B cell (primary cell): Measurements from ENCODE around the gene SCN1B. TPM values are rescaled to one million over a fixed set of nuclear protein-coding genes. Genes with fewer than 3 reads are reported as not detected.
A peak's percentile ranks its signal among the peaks of the same experiment; 100 is the strongest.

Source experiments
- ATAC-seq: fragments of 200-7000 bp; cut with Tn5 transposase; one replicate; pipeline ENCODE4 v1.10.0; 2021; ENCODE audit warnings: low read depth, mild to moderate bottlenecking, moderate number of reproducible peaks, moderate library complexity
- CTCF ChIA-PET: fragments of 350-600 bp; sonication (Branson Sonifier 250); formaldehyde crosslinking; loops from one replicate; lab custom pipeline; 2021; ENCODE audit warnings: antibody characterized with exemption, inconsistent platforms; lab: Charles Lee
- POLR2A ChIA-PET: fragments of 350-600 bp; sonication (Branson Sonifier 250); formaldehyde crosslinking; loops from one replicate; lab custom pipeline; 2021; ENCODE audit warnings: antibody characterized with exemption; lab: Charles Lee
- DNase-seq: peaks from one replicate; pipeline ENCODE4 v3.0.0; 2013
- H2AFZ ChIP-seq: 2 replicates; pipeline ENCODE4 v1.6.1; 2012; ENCODE audit warnings: mild to moderate bottlenecking, low read depth, low read length; ENCODE audit not compliant: insufficient read depth, poor library complexity, severe bottlenecking
- H3K27ac ChIP-seq, 2 donors: 1 replicate in 1 of 2; 2 replicates in 1 of 2; pipeline ENCODE4 v1.5.1; 2012 to 2013; ENCODE audit warnings: low read length in 2 of 2, mild to moderate bottlenecking in 2 of 2, moderate library complexity in 1 of 2
- H3K27me3 ChIP-seq, 4 experiments: fragments of 200-600 bp in 1 of 4; sonication (generic) in 1 of 4; replicated peaks in 1 of 4; 1 replicate in 2 of 4; 2 replicates in 2 of 4; pipeline versions ENCODE4 v1.6.1 to v1.7.0; 2013 to 2016; ENCODE audit warnings: low read length in 3 of 4, mild to moderate bottlenecking in 2 of 4, mixed read lengths in 1 of 4, moderate library complexity in 1 of 4; ENCODE audit not compliant: insufficient read depth in 4 of 4, control insufficient read depth in 3 of 4; ENCODE audit errors: control extremely low read depth in 1 of 4
- H3K36me3 ChIP-seq, 2 experiments: replicated peaks in 1 of 2; 1 replicate in 1 of 2; 2 replicates in 1 of 2; pipeline versions ENCODE4 v1.6.1 to v1.7.1; 2013; ENCODE audit warnings: low read length in 1 of 2; ENCODE audit not compliant: insufficient read depth in 2 of 2, control insufficient read depth in 1 of 2; ENCODE audit errors: control extremely low read depth in 1 of 2, extremely low read depth in 1 of 2
- H3K4me1 ChIP-seq, 2 donors: fragments of 200-600 bp in 1 of 2; sonication (generic) in 1 of 2; 1 replicate in 1 of 2; 2 replicates in 1 of 2; pipeline versions ENCODE4 v1.5.1 to v1.6.1; 2013 to 2017; ENCODE audit warnings: low read length in 2 of 2; ENCODE audit not compliant: control insufficient read depth in 2 of 2, insufficient read depth in 2 of 2
- H3K4me2 ChIP-seq: replicated peaks from 2 replicates; pipeline ENCODE3; 2012; ENCODE audit warnings: mild to moderate bottlenecking, low read depth, low read length; ENCODE audit not compliant: poor library complexity, severe bottlenecking
- H3K4me3 ChIP-seq, 5 experiments: fragments of 200-600 bp in 1 of 5; sonication (generic) in 1 of 5; 1 replicate in 3 of 5; 2 replicates in 2 of 5; pipeline versions ENCODE4 v1.5.1 to v1.7.0; 2011 to 2016; ENCODE audit warnings: low read length in 4 of 5, mild to moderate bottlenecking in 4 of 5, low read depth in 2 of 5, control low read depth in 1 of 5, moderate library complexity in 1 of 5; ENCODE audit not compliant: insufficient read depth in 1 of 5; ENCODE audit errors: control extremely low read depth in 1 of 5, extremely low read depth in 1 of 5
- H3K79me2 ChIP-seq: fragments of 200-600 bp; sonication (generic); one replicate; pipeline ENCODE4 v1.6.0; 2016; ENCODE audit warnings: low read length; ENCODE audit not compliant: control insufficient read depth, insufficient read depth
- H3K9ac ChIP-seq: fragments of 200-600 bp; sonication (generic); 2 replicates; pipeline ENCODE4 v1.6.1; 2017; ENCODE audit warnings: mild to moderate bottlenecking, low read length, moderate library complexity
- H3K9me3 ChIP-seq, 3 donors: one replicate each; pipeline versions ENCODE4 v1.6.1 to v1.7.1; 2013; ENCODE audit warnings: low read length in 2 of 3; ENCODE audit not compliant: control insufficient read depth in 2 of 3, insufficient read depth in 1 of 3; ENCODE audit errors: control extremely low read depth in 1 of 3
- H4K20me1 ChIP-seq: 2 replicates; pipeline ENCODE4 v1.6.0; 2012; ENCODE audit warnings: mild to moderate bottlenecking, low read length; ENCODE audit not compliant: insufficient read depth, control insufficient read depth, poor library complexity, severe bottlenecking
- H3K27ac Mint-ChIP-seq: one replicate; pipeline ENCODE4 v1.8.0; 2021; ENCODE audit warnings: mixed read lengths
- H3K27me3 Mint-ChIP-seq: one replicate; pipeline ENCODE4 v1.8.0; 2021; ENCODE audit warnings: mixed read lengths
- H3K4me1 Mint-ChIP-seq: one replicate; pipeline ENCODE4 v1.8.0; 2021; ENCODE audit warnings: mixed read lengths
- H3K4me3 Mint-ChIP-seq: one replicate; pipeline ENCODE4 v1.8.0; 2021; ENCODE audit warnings: mixed read lengths
- H3K9me3 Mint-ChIP-seq: one replicate; pipeline ENCODE4 v1.8.0; 2022; ENCODE audit warnings: mixed read lengths; ENCODE audit not compliant: insufficient read depth
- EZH2 ChIP-seq: IDR thresholded peaks from 2 replicates; pipeline ENCODE4 v1.6.1; 2012; ENCODE audit warnings: borderline replicate concordance, low read depth, mild to moderate bottlenecking, moderate library complexity, low read length; ENCODE audit not compliant: insufficient read depth, poor library complexity, severe bottlenecking
- WGBS: methylation state at CpG from one replicate; pipeline ENCODE4 v1.1.5; 2013; ENCODE audit warnings: missing lambda C conversion rate; ENCODE audit not compliant: insufficient coverage; 5-methylcytosine and 5-hydroxymethylcytosine counted together
- intact Hi-C: fragments of 100-400 bp; cut with micrococcal nuclease; formaldehyde crosslinking; loops from one replicate; pipeline ENCODE4 v1.10.0; 2022
- polyA plus RNA-seq: library from polyadenylated mRNA; depleted of rRNA; stranded (reverse); fragments of >200 nt; gene quantifications from 2 replicates; pipeline ENCODE4 v1.2.3, GENCODE V29; 2012
- total RNA-seq, 2 donors: library from RNA; stranded (reverse); fragments of 120-200 nt in 1 of 2; gene quantifications; 1 replicate in 1 of 2; 2 replicates in 1 of 2; pipeline versions ENCODE4 v1.2.3 to v1.2.4, GENCODE V29; 2013 to 2022
- TF ChIP-seq, protein P1 (sequence below): fragments of 200-600 bp; IDR thresholded peaks from one replicate; pipeline ENCODE4 v1.8.0; 2022; ENCODE audit warnings: antibody characterized with exemption, mild to moderate bottlenecking

Gene SCN1B
- total and polyA plus RNA-seq, 2 donors (not counting 1 experiment from before 2014, with no cell fraction given) = 0.52 to 0.72 TPM

DNA sequence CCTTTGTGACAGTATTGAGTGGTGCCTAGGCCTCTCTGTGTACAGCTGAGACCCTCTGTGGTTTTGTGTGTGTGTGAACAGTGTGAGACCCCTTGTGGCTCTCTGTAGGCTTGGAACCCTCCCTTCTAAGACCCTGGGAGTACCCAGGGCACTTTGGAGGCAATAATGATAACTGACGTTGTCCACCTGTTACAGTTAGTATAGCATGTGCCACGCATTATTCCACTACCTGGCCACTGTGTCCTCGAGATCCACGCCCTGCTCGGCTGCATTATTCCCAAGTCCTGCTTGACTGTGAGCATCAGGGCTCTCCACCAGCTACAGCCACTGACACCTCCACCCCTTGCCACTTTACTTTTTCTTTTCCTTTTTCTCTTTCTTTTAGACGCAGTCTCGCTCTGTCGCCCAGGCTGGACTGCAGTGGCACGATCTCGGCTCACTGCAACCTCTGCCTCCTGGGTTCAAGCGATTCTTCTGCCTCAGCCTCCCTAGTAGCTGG, 28.2 kb upstream of the SCN1B start:
- peak overlapping the region; percentile 99 for H3K4me2 ChIP-seq
- 93% methylated on average over 10 of the region's 11 CpGs for WGBS
- ChIA-PET CTCF (interaction anchor here (5.0 kb wide), 1 partner anchor 11 kb away, joined by 32 read pairs; no protein-coding TSS in a partner anchor), POLR2A (no interaction called here)
- no peak overlapping the region for H2AFZ ChIP-seq
- peak overlapping the region in 1 of 5 experiments; percentile 28 for H3K4me3 ChIP-seq
- Mint-ChIP-seq H3K27ac (peak overlapping the region; percentile 85), H3K27me3 (no peaks in the 10 kb centered on the region), H3K9me3 (no peaks in the 10 kb centered on the region), H3K4me1 (peaks cover 56% of the 10 kb centered on the region), H3K4me3 (peak overlapping the region; percentile 93)
- peaks cover 59% of the 10 kb centered on the region for H3K79me2 ChIP-seq
- H4K20me1 ChIP-seq = peaks cover 39% of the 10 kb centered on the region
- peaks cover 47 to 61% of the 10 kb centered on the region in 2 donors for H3K4me1 ChIP-seq
- intact Hi-C loops = loop anchor here (5.0 kb wide), 1 partner anchor 270 kb away; the partner anchor contains the start of gene ZNF181
- H3K27ac ChIP-seq = peak overlapping the region in 1 of 2 donors; percentile 84
- H3K9me3 ChIP-seq = no peaks in the 10 kb centered on the region
- no peak for ATAC-seq
- H3K27me3 ChIP-seq = no peaks in the 10 kb centered on the region
- DNase-seq = no peak
- TF ChIP-seq EZH2 = no peak
- TF ChIP-seq, protein P1, sequence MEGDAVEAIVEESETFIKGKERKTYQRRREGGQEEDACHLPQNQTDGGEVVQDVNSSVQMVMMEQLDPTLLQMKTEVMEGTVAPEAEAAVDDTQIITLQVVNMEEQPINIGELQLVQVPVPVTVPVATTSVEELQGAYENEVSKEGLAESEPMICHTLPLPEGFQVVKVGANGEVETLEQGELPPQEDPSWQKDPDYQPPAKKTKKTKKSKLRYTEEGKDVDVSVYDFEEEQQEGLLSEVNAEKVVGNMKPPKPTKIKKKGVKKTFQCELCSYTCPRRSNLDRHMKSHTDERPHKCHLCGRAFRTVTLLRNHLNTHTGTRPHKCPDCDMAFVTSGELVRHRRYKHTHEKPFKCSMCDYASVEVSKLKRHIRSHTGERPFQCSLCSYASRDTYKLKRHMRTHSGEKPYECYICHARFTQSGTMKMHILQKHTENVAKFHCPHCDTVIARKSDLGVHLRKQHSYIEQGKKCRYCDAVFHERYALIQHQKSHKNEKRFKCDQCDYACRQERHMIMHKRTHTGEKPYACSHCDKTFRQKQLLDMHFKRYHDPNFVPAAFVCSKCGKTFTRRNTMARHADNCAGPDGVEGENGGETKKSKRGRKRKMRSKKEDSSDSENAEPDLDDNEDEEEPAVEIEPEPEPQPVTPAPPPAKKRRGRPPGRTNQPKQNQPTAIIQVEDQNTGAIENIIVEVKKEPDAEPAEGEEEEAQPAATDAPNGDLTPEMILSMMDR = no peak
- no peak overlapping the region for H3K9ac ChIP-seq
- peaks cover 3 to 14% of the 10 kb centered on the region in 2 experiments for H3K36me3 ChIP-seq

DNA sequence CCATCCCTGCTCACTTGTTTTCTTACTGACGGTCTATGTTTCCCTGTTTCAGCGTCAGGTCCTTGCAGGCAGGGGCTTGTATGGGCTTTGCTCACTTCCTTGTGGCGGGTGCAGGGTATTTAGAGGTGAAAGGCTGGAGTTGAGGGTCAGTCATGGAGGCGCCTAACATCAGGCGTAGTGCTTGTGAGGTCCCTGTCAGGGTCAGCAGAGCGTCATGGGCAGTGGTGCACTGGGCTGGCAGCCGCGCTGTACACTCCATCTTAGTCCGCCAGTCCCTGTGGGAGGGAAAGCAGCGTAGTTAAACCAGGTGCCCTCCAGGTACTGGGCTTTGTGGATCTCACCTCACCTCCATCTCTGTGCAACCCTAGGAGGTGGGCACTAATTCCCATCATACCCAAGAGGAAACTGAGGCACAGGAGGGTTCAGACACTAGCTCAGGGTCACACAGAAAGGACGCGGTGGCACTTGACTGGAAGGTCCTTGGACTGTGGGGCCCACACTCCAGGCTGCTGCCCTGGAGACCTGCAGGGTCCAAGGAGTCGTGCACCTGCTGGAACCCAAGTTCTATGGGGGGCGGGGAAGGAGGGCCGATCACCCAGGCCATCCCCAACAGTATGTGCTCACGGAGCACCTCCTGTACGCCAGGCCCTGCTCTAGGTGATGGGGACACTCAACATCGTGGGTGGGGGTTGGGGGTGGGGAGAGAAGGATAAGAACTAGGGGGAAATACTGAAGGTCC, 25.6 kb upstream of the SCN1B start:
- no peaks in the 10 kb centered on the region for H3K27me3 ChIP-seq
- POLR2A ChIA-PET = no interaction called here
- no peak overlapping the region for H3K4me3 ChIP-seq
- 98% methylated on average over 17 of the region's 18 CpGs for WGBS
- H3K36me3 ChIP-seq = peaks cover 3 to 25% of the 10 kb centered on the region in 2 experiments
- H3K4me1 ChIP-seq = peaks cover 31 to 35% of the 10 kb centered on the region in 2 donors
- no peak overlapping the region for H3K4me2 ChIP-seq
- Mint-ChIP-seq H3K4me1 (peaks cover 35% of the 10 kb centered on the region), H3K27me3 (no peaks in the 10 kb centered on the region), H3K4me3 (peak overlapping the region; percentile 16), H3K9me3 (no peaks in the 10 kb centered on the region), H3K27ac (peak overlapping the region; percentile 41)
- H4K20me1 ChIP-seq = peaks cover 46% of the 10 kb centered on the region
- TF ChIP-seq, protein P1 = no peak
- TF ChIP-seq EZH2 = no peak
- no peaks in the 10 kb centered on the region for H3K9me3 ChIP-seq
- no peak for DNase-seq
- H3K27ac ChIP-seq = no peak overlapping the region
- H3K79me2 ChIP-seq = peaks cover 55% of the 10 kb centered on the region
- CTCF ChIA-PET = interaction anchor here (5.0 kb wide), 1 partner anchor 9 kb away, joined by 32 read pairs; no protein-coding TSS in a partner anchor
- no peak overlapping the region for H2AFZ ChIP-seq
- intact Hi-C loops = loop anchor here (5.0 kb wide), 1 partner anchor 272 kb away; the partner anchor contains the start of gene ZNF181
- H3K9ac ChIP-seq = no peak overlapping the region
- no peak for ATAC-seq
